SU-DHL-6 (cell line): ENCODE results near the gene MEIOSIN.

Source experiments
- H2AFZ ChIP-seq: fragments of 200-600 bp; sonication (generic); 2 replicates; pipeline ENCODE4 v1.6.1; 2014; ENCODE audit warnings: low read depth, mild to moderate bottlenecking, moderate library complexity, mixed read lengths, antibody characterized with exemption, low read length; ENCODE audit not compliant: severe bottlenecking
- H3F3A ChIP-seq: fragments of 200-600 bp; shearing (Covaris generic); 2 replicates; pipeline ENCODE4 v1.6.0; 2016; ENCODE audit warnings: antibody characterized with exemption, mild to moderate bottlenecking; ENCODE audit not compliant: insufficient read depth
- H3K27ac ChIP-seq: fragments of 200-600 bp; sonication (generic); 2 replicates; pipeline ENCODE4 v1.5.1; 2016; ENCODE audit warnings: low read depth, mild to moderate bottlenecking, low read length, moderate library complexity, mixed read lengths
- H3K27me3 ChIP-seq: fragments of 200-600 bp; sonication (generic), shearing (Covaris generic); 2 replicates; pipeline ENCODE4 v1.6.0; 2014; ENCODE audit warnings: mild to moderate bottlenecking, low read length
- H3K36me3 ChIP-seq: fragments of 200-600 bp; sonication (generic); 2 replicates; pipeline ENCODE4 v1.6.1; 2014; ENCODE audit warnings: mild to moderate bottlenecking, low read length, mixed read lengths
- H3K4me2 ChIP-seq: fragments of 300-600, 200-600 bp; shearing (Covaris generic), sonication (generic); 2 replicates; pipeline ENCODE4 v1.6.0; 2014; ENCODE audit warnings: low read length, low read depth, mild to moderate bottlenecking; ENCODE audit not compliant: poor library complexity, severe bottlenecking
- H3K4me3 ChIP-seq: fragments of 200-600 bp; sonication (generic); 2 replicates; pipeline ENCODE4 v1.5.1; 2014; ENCODE audit warnings: antibody characterized with exemption, low read length, mild to moderate bottlenecking, mixed read lengths; ENCODE audit not compliant: insufficient read depth, poor library complexity, severe bottlenecking
- H3K79me2 ChIP-seq: fragments of 200-600 bp; sonication (generic); 2 replicates; pipeline ENCODE4 v1.6.1; 2014; ENCODE audit warnings: mild to moderate bottlenecking, low read length, moderate library complexity; ENCODE audit not compliant: insufficient read depth
- H3K9ac ChIP-seq: fragments of 200-600 bp; sonication (generic); 2 replicates; pipeline ENCODE4 v1.7.0; 2014; ENCODE audit warnings: mild to moderate bottlenecking, low read length
- H3K9me2 ChIP-seq: fragments of 200-600 bp; sonication (generic); replicated peaks from 2 replicates; pipeline ENCODE4 v1.6.1; 2014; ENCODE audit warnings: low read length; ENCODE audit not compliant: insufficient read depth
- H3K9me3 ChIP-seq: fragments of 200-600 bp; sonication (generic); 2 replicates; pipeline ENCODE4 v1.6.1; 2014; ENCODE audit warnings: low read length, mixed read lengths; ENCODE audit not compliant: insufficient read depth
- H4K20me1 ChIP-seq: fragments of 200-600 bp; sonication (generic); 2 replicates; pipeline ENCODE4 v1.6.1; 2014; ENCODE audit warnings: low read depth, mild to moderate bottlenecking, antibody characterized with exemption, low read length, moderate library complexity, mixed read lengths
- EZH2phosphoT487 ChIP-seq: fragments of 200-600 bp; sonication (generic), shearing (Covaris generic); conservative IDR thresholded peaks from 2 replicates; pipeline ENCODE4 v1.6.1; 2018; ENCODE audit warnings: mild to moderate bottlenecking, antibody characterized with exemption, low read length, moderate library complexity, mixed read lengths
- TF ChIP-seq, protein P1 (sequence below): fragments of 200-600 bp; sonication (generic); IDR thresholded peaks from one replicate; pipeline ENCODE4 v1.5.1; 2017; ENCODE audit warnings: antibody characterized with exemption, mild to moderate bottlenecking, low read length, moderate library complexity; ENCODE audit not compliant: insufficient read depth, poor library complexity, severe bottlenecking

Gene MEIOSIN

DNA sequence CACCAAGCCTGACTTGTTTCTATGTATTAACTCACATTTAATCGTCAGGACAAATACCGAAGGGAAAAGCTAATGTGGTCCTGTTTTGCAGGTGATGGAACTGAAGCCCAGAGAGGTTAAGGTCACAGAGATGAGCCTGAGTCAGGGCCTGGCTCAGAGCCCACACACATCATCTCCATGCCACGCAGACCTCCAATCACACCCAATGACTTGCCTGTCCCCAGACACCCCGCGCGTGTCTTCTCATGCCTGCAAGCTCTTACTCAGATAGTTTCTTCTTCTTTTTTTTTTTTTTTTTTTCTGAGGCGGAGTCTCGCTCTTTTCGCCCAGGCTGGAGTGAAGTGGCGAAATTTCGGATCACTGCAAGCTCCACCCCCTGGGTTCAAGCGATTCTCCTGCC is 19.4 kb downstream of the MEIOSIN start:
- no peak for TF ChIP-seq EZH2phosphoT487
- TF ChIP-seq, protein P1, sequence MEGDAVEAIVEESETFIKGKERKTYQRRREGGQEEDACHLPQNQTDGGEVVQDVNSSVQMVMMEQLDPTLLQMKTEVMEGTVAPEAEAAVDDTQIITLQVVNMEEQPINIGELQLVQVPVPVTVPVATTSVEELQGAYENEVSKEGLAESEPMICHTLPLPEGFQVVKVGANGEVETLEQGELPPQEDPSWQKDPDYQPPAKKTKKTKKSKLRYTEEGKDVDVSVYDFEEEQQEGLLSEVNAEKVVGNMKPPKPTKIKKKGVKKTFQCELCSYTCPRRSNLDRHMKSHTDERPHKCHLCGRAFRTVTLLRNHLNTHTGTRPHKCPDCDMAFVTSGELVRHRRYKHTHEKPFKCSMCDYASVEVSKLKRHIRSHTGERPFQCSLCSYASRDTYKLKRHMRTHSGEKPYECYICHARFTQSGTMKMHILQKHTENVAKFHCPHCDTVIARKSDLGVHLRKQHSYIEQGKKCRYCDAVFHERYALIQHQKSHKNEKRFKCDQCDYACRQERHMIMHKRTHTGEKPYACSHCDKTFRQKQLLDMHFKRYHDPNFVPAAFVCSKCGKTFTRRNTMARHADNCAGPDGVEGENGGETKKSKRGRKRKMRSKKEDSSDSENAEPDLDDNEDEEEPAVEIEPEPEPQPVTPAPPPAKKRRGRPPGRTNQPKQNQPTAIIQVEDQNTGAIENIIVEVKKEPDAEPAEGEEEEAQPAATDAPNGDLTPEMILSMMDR = no peak
- no peaks in the 10 kb centered on the region for H3K36me3 ChIP-seq
- H3K4me3 ChIP-seq = no peak overlapping the region
- H3K9me3 ChIP-seq = no peaks in the 10 kb centered on the region
- no peaks in the 10 kb centered on the region for H3F3A ChIP-seq
- H4K20me1 ChIP-seq = no peaks in the 10 kb centered on the region
- no peaks in the 10 kb centered on the region for H3K79me2 ChIP-seq
- H3K9me2 ChIP-seq = no peaks in the 10 kb centered on the region
- H3K27me3 ChIP-seq = no peaks in the 10 kb centered on the region
- H3K4me2 ChIP-seq = no peak overlapping the region
- H3K9ac ChIP-seq = no peak overlapping the region
- no peak overlapping the region for H2AFZ ChIP-seq
- no peak overlapping the region for H3K27ac ChIP-seq

DNA sequence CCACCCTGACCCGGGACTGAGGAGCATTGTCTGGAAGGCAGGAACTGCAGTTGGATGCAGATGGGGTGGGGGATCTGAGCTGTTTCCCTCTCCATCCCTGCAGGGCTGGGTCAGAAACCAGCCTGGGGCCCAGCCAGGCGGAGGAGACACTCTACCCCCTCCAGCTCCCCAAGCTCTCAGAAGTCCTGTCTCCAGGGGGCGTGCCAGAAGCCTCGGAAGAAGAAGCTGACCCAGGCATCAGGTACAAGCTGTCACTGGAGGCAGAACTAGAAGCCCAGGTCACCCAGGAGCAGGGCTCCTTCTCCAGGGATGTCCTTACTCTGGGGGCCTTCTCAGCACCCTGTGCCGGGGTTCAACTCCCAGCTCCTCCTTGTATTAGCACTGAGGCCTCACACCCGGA is 20.3 kb downstream of the MEIOSIN start:
- Histone ChIP-seq H3K9me2 (no peaks in the 10 kb centered on the region), H2AFZ (no peak overlapping the region), H3K4me3 (no peak overlapping the region), H3F3A (no peaks in the 10 kb centered on the region), H3K9ac (no peak overlapping the region), H3K9me3 (no peaks in the 10 kb centered on the region), H3K36me3 (no peaks in the 10 kb centered on the region), H4K20me1 (no peaks in the 10 kb centered on the region), H3K79me2 (no peaks in the 10 kb centered on the region), H3K4me2 (no peak overlapping the region), H3K27ac (no peak overlapping the region), H3K27me3 (no peaks in the 10 kb centered on the region)
- TF ChIP-seq EZH2phosphoT487 = no peak
- TF ChIP-seq, protein P1 = no peak

DNA sequence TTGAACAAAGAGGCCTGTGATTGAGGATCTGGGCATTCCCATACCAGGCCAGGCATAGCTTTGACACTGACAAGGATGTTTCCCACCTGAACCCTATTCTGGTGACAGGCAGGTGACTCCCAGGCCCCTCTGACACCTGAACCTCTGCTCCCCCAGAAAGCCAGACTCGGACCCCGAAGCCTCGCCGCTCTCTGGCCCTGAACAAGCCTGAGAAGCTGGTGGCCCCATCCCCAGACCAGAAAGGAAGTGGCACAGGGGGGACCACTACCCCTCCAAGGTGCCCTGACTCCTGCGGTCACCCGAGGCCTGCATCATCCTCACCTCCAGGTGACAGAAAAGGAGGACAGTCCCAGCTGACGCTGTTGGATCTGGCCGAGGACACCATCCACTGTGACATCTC is 21.1 kb downstream of the MEIOSIN start:
- H3K27me3 ChIP-seq = no peaks in the 10 kb centered on the region
- no peaks in the 10 kb centered on the region for H3K36me3 ChIP-seq
- H2AFZ ChIP-seq = no peak overlapping the region
- H3K27ac ChIP-seq = no peak overlapping the region
- no peak overlapping the region for H3K9ac ChIP-seq
- TF ChIP-seq, protein P1 = no peak
- no peak for TF ChIP-seq EZH2phosphoT487
- no peaks in the 10 kb centered on the region for H3K9me2 ChIP-seq
- no peaks in the 10 kb centered on the region for H3F3A ChIP-seq
- no peaks in the 10 kb centered on the region for H3K9me3 ChIP-seq
- no peak overlapping the region for H3K4me2 ChIP-seq
- no peak overlapping the region for H3K4me3 ChIP-seq
- H3K79me2 ChIP-seq = no peaks in the 10 kb centered on the region
- H4K20me1 ChIP-seq = no peaks in the 10 kb centered on the region

DNA sequence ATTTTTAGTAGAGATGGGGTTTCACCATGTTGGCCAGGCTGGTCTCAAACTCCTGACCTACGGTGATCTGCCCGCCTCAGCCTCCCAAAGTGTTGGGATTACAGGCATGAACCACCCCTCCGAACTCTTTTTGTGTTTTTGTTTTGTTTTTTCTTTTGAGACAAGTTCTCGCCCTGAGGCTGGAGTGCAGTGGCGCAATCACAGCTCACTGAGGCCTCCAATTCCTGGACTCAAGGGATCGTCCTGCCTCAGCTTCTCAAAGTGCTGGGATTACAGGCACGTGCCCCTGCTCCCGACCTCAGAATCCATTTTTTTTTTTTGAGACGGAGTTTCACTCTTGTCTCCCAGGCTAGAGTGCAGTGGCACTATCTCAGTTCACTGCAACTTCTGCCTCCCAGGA is 24.5 kb downstream of the MEIOSIN start:
- H3F3A ChIP-seq = no peaks in the 10 kb centered on the region
- H3K79me2 ChIP-seq = no peaks in the 10 kb centered on the region
- no peak overlapping the region for H3K9ac ChIP-seq
- no peaks in the 10 kb centered on the region for H4K20me1 ChIP-seq
- H3K36me3 ChIP-seq = no peaks in the 10 kb centered on the region
- H3K4me2 ChIP-seq = no peak overlapping the region
- H3K4me3 ChIP-seq = no peak overlapping the region
- no peak overlapping the region for H3K27ac ChIP-seq
- H3K27me3 ChIP-seq = no peaks in the 10 kb centered on the region
- no peak overlapping the region for H2AFZ ChIP-seq
- H3K9me2 ChIP-seq = no peaks in the 10 kb centered on the region
- TF ChIP-seq EZH2phosphoT487 = no peak
- TF ChIP-seq, protein P1 = no peak
- H3K9me3 ChIP-seq = no peaks in the 10 kb centered on the region
